ENCODE results near the gene SEPTIN5.

- TF ChIP-seq CTCF (conservative IDR thresholded peaks at IDR 0.05; ENCODE audit: low read length) (no peak), EZH2phosphoT487 (IDR thresholded peaks at IDR 0.05; ENCODE audit: borderline replicate concordance) (no peak)
These were observed 15.9 kb downstream of the SEPTIN5 start for GRCh38 chr22:19730198-19730597.
